ENCODE results near the gene DIP2B.
"Not testable (repeated sequence)": the region's sequence is repeated elsewhere in the genome, so short reads cannot be mapped to it uniquely, and the experiment has no call there.

The DIP2B gene

GRCh38 chr12:50678650-50679365 lies 174.0 kb downstream of the DIP2B start:
- intact Hi-C loops (cut with DNase I; ENCODE audit: low total_unique reads), result no loop called here

GRCh38 chr12:50679612-50680011 lies 174.8 kb downstream of the DIP2B start:
- H3K27me3 ChIP-seq, result no peaks in the 10 kb centered on the region
- peaks cover 0 to 5% (median 0%) of the 10 kb centered on the region in 4 donors for H3K4me1 ChIP-seq
- TF ChIP-seq, protein P1, sequence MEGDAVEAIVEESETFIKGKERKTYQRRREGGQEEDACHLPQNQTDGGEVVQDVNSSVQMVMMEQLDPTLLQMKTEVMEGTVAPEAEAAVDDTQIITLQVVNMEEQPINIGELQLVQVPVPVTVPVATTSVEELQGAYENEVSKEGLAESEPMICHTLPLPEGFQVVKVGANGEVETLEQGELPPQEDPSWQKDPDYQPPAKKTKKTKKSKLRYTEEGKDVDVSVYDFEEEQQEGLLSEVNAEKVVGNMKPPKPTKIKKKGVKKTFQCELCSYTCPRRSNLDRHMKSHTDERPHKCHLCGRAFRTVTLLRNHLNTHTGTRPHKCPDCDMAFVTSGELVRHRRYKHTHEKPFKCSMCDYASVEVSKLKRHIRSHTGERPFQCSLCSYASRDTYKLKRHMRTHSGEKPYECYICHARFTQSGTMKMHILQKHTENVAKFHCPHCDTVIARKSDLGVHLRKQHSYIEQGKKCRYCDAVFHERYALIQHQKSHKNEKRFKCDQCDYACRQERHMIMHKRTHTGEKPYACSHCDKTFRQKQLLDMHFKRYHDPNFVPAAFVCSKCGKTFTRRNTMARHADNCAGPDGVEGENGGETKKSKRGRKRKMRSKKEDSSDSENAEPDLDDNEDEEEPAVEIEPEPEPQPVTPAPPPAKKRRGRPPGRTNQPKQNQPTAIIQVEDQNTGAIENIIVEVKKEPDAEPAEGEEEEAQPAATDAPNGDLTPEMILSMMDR (IDR thresholded peaks at IDR 0.05), result no peak
- DNase-seq, result no peak
- no peaks in the 10 kb centered on the region for H3K9me3 ChIP-seq
- no peak overlapping the region for H3K27ac ChIP-seq
- peaks cover 22 to 54% (median 36%) of the 10 kb centered on the region in 3 donors for H3K36me3 ChIP-seq
- intact Hi-C loops (cut with DNase I; ENCODE audit: low total_unique reads), result no loop called here
- no peak overlapping the region for H3K4me3 ChIP-seq

More at GRCh38 chr12:50678650-50679365, 174.0 kb downstream of the DIP2B start:
- Histone ChIP-seq H3K4me1 (peaks cover 0 to 5% (median 0%) of the 10 kb centered on the region in 4 donors), H3K9me3 (no peaks in the 10 kb centered on the region), H3K4me3 (no peak overlapping the region), H3K36me3 (peaks cover 25 to 51% (median 34%) of the 10 kb centered on the region in 3 donors), H3K27me3 (no peaks in the 10 kb centered on the region), H3K27ac (no peak overlapping the region)
- DNase-seq, result no peak
- TF ChIP-seq, protein P1 (IDR thresholded peaks at IDR 0.05), result no peak

GRCh38 chr12:50681064-50681463 lies 176.3 kb downstream of the DIP2B start:
- H3K4me3 ChIP-seq; H3K4me1 ChIP-seq; H3K27me3 ChIP-seq; H3K27ac ChIP-seq; H3K9me3 ChIP-seq; DNase-seq; intact Hi-C loops (cut with DNase I; ENCODE audit: low total_unique reads): not testable (repeated sequence)
- H3K36me3 ChIP-seq, result peaks cover 12 to 55% (median 27%) of the 10 kb centered on the region in 3 donors

DNA sequence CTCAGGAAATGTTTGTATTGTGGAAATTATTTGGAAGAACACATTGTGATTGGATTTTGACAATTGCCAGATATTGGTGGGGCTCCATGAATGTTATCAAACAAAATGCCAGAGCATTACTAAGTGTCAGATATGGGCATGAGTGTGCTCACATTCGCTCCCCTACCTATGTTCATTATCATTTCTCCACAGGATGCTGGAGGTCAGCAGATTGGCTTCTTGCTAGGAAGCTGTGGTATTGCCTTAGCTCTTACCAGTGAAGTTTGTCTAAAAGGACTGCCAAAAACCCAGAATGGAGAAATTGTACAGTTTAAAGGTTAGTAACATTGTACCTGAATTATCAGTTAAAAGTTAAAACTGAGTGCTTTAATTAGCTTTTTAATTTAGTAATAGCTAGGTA lies 180.9 kb downstream of the DIP2B start:
- Histone ChIP-seq H3K36me3 (peaks cover 26 to 88% (median 29%) of the 10 kb centered on the region in 3 donors), H3K27me3 (no peaks in the 10 kb centered on the region), H3K4me3 (no peak overlapping the region), H3K4me1 (no peaks in the 10 kb centered on the region), H3K27ac (no peak overlapping the region), H3K9me3 (no peaks in the 10 kb centered on the region)
- no peak for DNase-seq
- TF ChIP-seq, protein P1 (IDR thresholded peaks at IDR 0.05), result no peak
- intact Hi-C loops (cut with DNase I; ENCODE audit: low total_unique reads), result no loop called here

DNA sequence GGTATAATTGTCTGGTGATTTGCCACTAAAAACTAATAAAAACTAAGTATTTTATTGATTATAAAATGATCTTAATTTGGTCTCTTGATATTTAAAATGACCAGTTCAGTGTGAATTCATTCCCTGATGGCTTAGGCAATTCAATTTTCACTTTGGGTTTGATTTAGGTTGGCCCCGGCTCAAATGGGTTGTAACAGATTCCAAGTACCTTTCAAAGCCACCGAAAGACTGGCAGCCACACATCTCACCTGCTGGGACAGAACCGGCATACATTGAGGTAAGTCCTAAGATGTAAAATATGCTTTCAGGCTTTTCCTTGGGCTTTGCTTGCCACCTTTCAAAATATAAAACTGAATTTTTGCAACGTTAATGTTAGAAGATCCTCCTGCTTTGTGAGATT lies 181.6 kb downstream of the DIP2B start:
- peaks cover 23 to 88% (median 26%) of the 10 kb centered on the region in 3 donors for H3K36me3 ChIP-seq
- no peak overlapping the region for H3K4me3 ChIP-seq
- H3K27ac ChIP-seq, result no peak overlapping the region
- TF ChIP-seq, protein P1 (IDR thresholded peaks at IDR 0.05), result no peak
- H3K9me3 ChIP-seq, result no peaks in the 10 kb centered on the region
- H3K4me1 ChIP-seq, result no peaks in the 10 kb centered on the region
- DNase-seq, result no peak
- H3K27me3 ChIP-seq, result no peaks in the 10 kb centered on the region
- intact Hi-C loops (cut with DNase I; ENCODE audit: low total_unique reads), result no loop called here

GRCh38 chr12:50686976-50687375 lies 182.2 kb downstream of the DIP2B start:
- no peaks in the 10 kb centered on the region for H3K27me3 ChIP-seq
- H3K9me3 ChIP-seq, result no peaks in the 10 kb centered on the region
- H3K36me3 ChIP-seq, result peaks cover 23 to 87% (median 23%) of the 10 kb centered on the region in 3 donors
- no peak for DNase-seq
- no peak overlapping the region for H3K4me3 ChIP-seq
- intact Hi-C loops (cut with DNase I; ENCODE audit: low total_unique reads), result no loop called here
- H3K27ac ChIP-seq, result no peak overlapping the region
- H3K4me1 ChIP-seq, result no peaks in the 10 kb centered on the region
- TF ChIP-seq, protein P1 (IDR thresholded peaks at IDR 0.05), result no peak

Measured in tibial artery (tissue), 4 donors.